ENCODE results near the gene SCN2A. TPM values are rescaled to one million over a fixed set of nuclear protein-coding genes. Genes with fewer than 3 reads are reported as not detected.

SCN2A gene
- polyA plus RNA-seq (0.27 to 1.0 TPM (median 0.91 TPM) in 3 replicates), polyA minus RNA-seq (0.39 to 1.5 TPM (median 1.1 TPM) in 3 replicates)
- polyA plus RNA-seq (2011; ENCODE audit: low read depth), result not detected
- 0.18 and 0.46 TPM in 2 replicates for polyA plus RNA-seq (2011; cell fraction: cytosol; rRNA removed)
- 2.0 and 2.4 TPM in 2 replicates for polyA plus RNA-seq (2011; cell fraction: nucleus; rRNA removed)
- polyA plus RNA-seq (2012; ENCODE audit: low replicate concordance), result 0.07 and 0.39 TPM in 2 replicates
- not detected for polyA minus RNA-seq (2011; cell fraction: cytosol; rRNA and poly(A)+ RNA removed)
- 2.4 and 4.0 TPM in 2 replicates for polyA minus RNA-seq (2011; cell fraction: nucleus; rRNA and poly(A)+ RNA removed)

GRCh38 chr2:165239230-165239629 lies at the start of gene SCN2A:
Gene SCN2A (plus strand): TSS chr2:165239414. CDS start chr2:165295824, 56,410 bp downstream.
- Histone ChIP-seq H3K9ac (ENCODE audit: control insufficient read depth, extremely low read depth, insufficient read depth, low read length) (no peak within 1 kb of the TSS), H3K27ac (ENCODE audit: control insufficient read depth, insufficient read depth, low read length) (no peak within 1 kb of the TSS), H3K4me1 (ENCODE audit: control insufficient read depth, extremely low read depth, insufficient read depth, low read length) (no peaks in the 10 kb centered on the region), H3K4me2 (ENCODE audit: control insufficient read depth, extremely low read depth, insufficient read depth, low read depth, low read length) (no peak within 1 kb of the TSS), H3K9me1 (ENCODE audit: control insufficient read depth, extremely low read depth, insufficient read depth, low read length) (no peaks in the 10 kb centered on the region), H3K79me2 (ENCODE audit: control insufficient read depth, insufficient read depth, low read length) (no peaks in the 10 kb centered on the region), H4K20me1 (ENCODE audit: control insufficient read depth, extremely low read depth, insufficient read depth, low read length) (no peaks in the 10 kb centered on the region), H3K27me3 (ENCODE audit: control insufficient read depth, extremely low read depth, insufficient read depth, low read length) (no peaks in the 10 kb centered on the region), H3K9me3 (ENCODE audit: control insufficient read depth, low read depth, low read length) (no peaks in the 10 kb centered on the region), H2AFZ (ENCODE audit: control insufficient read depth, low read length) (no peak within 1 kb of the TSS), H3K4me3 (ENCODE audit: control insufficient read depth in 2 of 3, extremely low read depth in 1 of 3, insufficient read depth in 2 of 3, low read depth in 1 of 3, low read length in 3 of 3) (no peak within 1 kb of the TSS), H3K36me3 (ENCODE audit: control insufficient read depth in 2 of 2, extremely low read depth in 1 of 2, insufficient read depth in 2 of 2, low read length in 2 of 2) (no peaks in the 10 kb centered on the region)
- dilution Hi-C loops (cut with MboI; ENCODE audit: extremely low pct_ligation_motif_present, low sequenced_read_pairs), result no loop called here
- DNase-seq (ENCODE audit: low read depth, low spot score), result peak; percentile 15
- TF ChIP-seq EZH2 (IDR thresholded peaks at IDR 0.05; ENCODE audit: low read length), result no peak
- TF ChIP-seq, protein P1, sequence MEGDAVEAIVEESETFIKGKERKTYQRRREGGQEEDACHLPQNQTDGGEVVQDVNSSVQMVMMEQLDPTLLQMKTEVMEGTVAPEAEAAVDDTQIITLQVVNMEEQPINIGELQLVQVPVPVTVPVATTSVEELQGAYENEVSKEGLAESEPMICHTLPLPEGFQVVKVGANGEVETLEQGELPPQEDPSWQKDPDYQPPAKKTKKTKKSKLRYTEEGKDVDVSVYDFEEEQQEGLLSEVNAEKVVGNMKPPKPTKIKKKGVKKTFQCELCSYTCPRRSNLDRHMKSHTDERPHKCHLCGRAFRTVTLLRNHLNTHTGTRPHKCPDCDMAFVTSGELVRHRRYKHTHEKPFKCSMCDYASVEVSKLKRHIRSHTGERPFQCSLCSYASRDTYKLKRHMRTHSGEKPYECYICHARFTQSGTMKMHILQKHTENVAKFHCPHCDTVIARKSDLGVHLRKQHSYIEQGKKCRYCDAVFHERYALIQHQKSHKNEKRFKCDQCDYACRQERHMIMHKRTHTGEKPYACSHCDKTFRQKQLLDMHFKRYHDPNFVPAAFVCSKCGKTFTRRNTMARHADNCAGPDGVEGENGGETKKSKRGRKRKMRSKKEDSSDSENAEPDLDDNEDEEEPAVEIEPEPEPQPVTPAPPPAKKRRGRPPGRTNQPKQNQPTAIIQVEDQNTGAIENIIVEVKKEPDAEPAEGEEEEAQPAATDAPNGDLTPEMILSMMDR (optimal IDR thresholded peaks at IDR 0.05 in 1 of 3, IDR thresholded peaks at IDR 0.05 in 1 of 3, conservative IDR thresholded peaks at IDR 0.05 in 1 of 3; ENCODE audit: extremely low read depth in 1 of 3, insufficient read depth in 2 of 3, low read length in 3 of 3), result peak in 2 of 3 experiments; percentile 48 to 59
- FAIRE-seq, result no peak

- no peak for DNase-seq (ENCODE audit: low read depth, low spot score)
- Histone ChIP-seq H3K9me3 (ENCODE audit: control insufficient read depth, low read depth, low read length) (no peaks in the 10 kb centered on the region), H4K20me1 (ENCODE audit: control insufficient read depth, extremely low read depth, insufficient read depth, low read length) (no peaks in the 10 kb centered on the region), H3K4me3 (ENCODE audit: control insufficient read depth in 2 of 3, extremely low read depth in 1 of 3, insufficient read depth in 2 of 3, low read depth in 1 of 3, low read length in 3 of 3) (no peak overlapping the region), H3K4me2 (ENCODE audit: control insufficient read depth, extremely low read depth, insufficient read depth, low read depth, low read length) (no peak overlapping the region), H3K27me3 (ENCODE audit: control insufficient read depth, extremely low read depth, insufficient read depth, low read length) (peaks cover 3% of the 10 kb centered on the region), H2AFZ (ENCODE audit: control insufficient read depth, low read length) (no peak overlapping the region), H3K36me3 (ENCODE audit: control insufficient read depth in 2 of 2, extremely low read depth in 1 of 2, insufficient read depth in 2 of 2, low read length in 2 of 2) (no peaks in the 10 kb centered on the region), H3K9me1 (ENCODE audit: control insufficient read depth, extremely low read depth, insufficient read depth, low read length) (no peaks in the 10 kb centered on the region), H3K9ac (ENCODE audit: control insufficient read depth, extremely low read depth, insufficient read depth, low read length) (no peak overlapping the region), H3K27ac (ENCODE audit: control insufficient read depth, insufficient read depth, low read length) (no peak overlapping the region), H3K79me2 (ENCODE audit: control insufficient read depth, insufficient read depth, low read length) (no peaks in the 10 kb centered on the region), H3K4me1 (ENCODE audit: control insufficient read depth, extremely low read depth, insufficient read depth, low read length) (no peaks in the 10 kb centered on the region)
- no peak for TF ChIP-seq EZH2 (IDR thresholded peaks at IDR 0.05; ENCODE audit: low read length)
- TF ChIP-seq, protein P1 (optimal IDR thresholded peaks at IDR 0.05 in 1 of 3, IDR thresholded peaks at IDR 0.05 in 1 of 3, conservative IDR thresholded peaks at IDR 0.05 in 1 of 3; ENCODE audit: extremely low read depth in 1 of 3, insufficient read depth in 2 of 3, low read length in 3 of 3), result no peak
- dilution Hi-C loops (cut with MboI; ENCODE audit: extremely low pct_ligation_motif_present, low sequenced_read_pairs), result no loop called here
- no peak for FAIRE-seq
Observed at GRCh38 chr2:165191096-165191728, 48.0 kb upstream of the SCN2A start.

All from keratinocyte (primary cell).